Measurements from ENCODE around the gene THOC7.

THOC7 gene

GRCh38 chr3:63845215-63845614 is 18.4 kb downstream of the THOC7 start:
- Histone ChIP-seq H3K27me3 (ENCODE audit: low read depth) (no peaks in the 10 kb centered on the region), H3K36me3 (replicated peaks) (no peaks in the 10 kb centered on the region), H3K9me3 (no peaks in the 10 kb centered on the region), H3K4me3 (no peak overlapping the region), H3K4me1 (0 out of 2 replicates have a peak, but pooled peaks cover 3% of the 10 kb centered on the region)
- no peak for DNase-seq (ENCODE audit: low spot score in 2 of 2)
- in situ Hi-C loops (cut with MboI; ENCODE audit: low sequenced_read_pairs), result no loop called here

GRCh38 chr3:63842127-63842526 is 21.5 kb downstream of the THOC7 start:
- in situ Hi-C loops (cut with MboI; ENCODE audit: low sequenced_read_pairs), result no loop called here

GRCh38 chr3:63841704-63842103 is 21.9 kb downstream of the THOC7 start:
- in situ Hi-C loops (cut with MboI; ENCODE audit: low sequenced_read_pairs), result no loop called here
- Histone ChIP-seq H3K4me3 (no peak overlapping the region), H3K4me1 (0 out of 2 replicates have a peak, but pooled peaks cover 3% of the 10 kb centered on the region), H3K27me3 (ENCODE audit: low read depth) (no peaks in the 10 kb centered on the region), H3K36me3 (replicated peaks) (no peaks in the 10 kb centered on the region), H3K9me3 (no peaks in the 10 kb centered on the region)
- no peak for DNase-seq (ENCODE audit: low spot score in 2 of 2)

More at GRCh38 chr3:63842127-63842526, 21.5 kb downstream of the THOC7 start:
- DNase-seq (ENCODE audit: low spot score in 2 of 2), result no peak
- H3K27me3 ChIP-seq (ENCODE audit: low read depth), result no peaks in the 10 kb centered on the region
- no peak overlapping the region for H3K4me3 ChIP-seq
- no peaks in the 10 kb centered on the region for H3K36me3 ChIP-seq (replicated peaks)
- 0 out of 2 replicates have a peak, but pooled peaks cover 3% of the 10 kb centered on the region for H3K4me1 ChIP-seq
- no peaks in the 10 kb centered on the region for H3K9me3 ChIP-seq

GRCh38 chr3:63832395-63832794 is 31.2 kb downstream of the THOC7 start:
- in situ Hi-C loops (cut with MboI; ENCODE audit: low sequenced_read_pairs), result no loop called here
- Histone ChIP-seq H3K27me3 (ENCODE audit: low read depth) (no peaks in the 10 kb centered on the region), H3K4me1 (no peaks in the 10 kb centered on the region), H3K36me3 (replicated peaks) (peaks cover 25% of the 10 kb centered on the region), H3K9me3 (no peaks in the 10 kb centered on the region), H3K4me3 (no peak overlapping the region)
- no peak for DNase-seq (ENCODE audit: low spot score in 2 of 2)

- no peak for DNase-seq (ENCODE audit: low spot score in 2 of 2)
- Histone ChIP-seq H3K27me3 (ENCODE audit: low read depth) (no peaks in the 10 kb centered on the region), H3K9me3 (no peaks in the 10 kb centered on the region), H3K4me1 (no peaks in the 10 kb centered on the region), H3K36me3 (replicated peaks) (peaks cover 25% of the 10 kb centered on the region), H3K4me3 (no peak overlapping the region)
- in situ Hi-C loops (cut with MboI; ENCODE audit: low sequenced_read_pairs), result no loop called here
These were observed 33.1 kb downstream of the THOC7 start for GRCh38 chr3:63830526-63830925.

- Histone ChIP-seq H3K4me1 (no peaks in the 10 kb centered on the region), H3K36me3 (replicated peaks) (no peaks in the 10 kb centered on the region; the same call in 1 of the 2 replicates), H3K27me3 (ENCODE audit: low read depth) (no peaks in the 10 kb centered on the region), H3K4me3 (no peak overlapping the region), H3K9me3 (no peaks in the 10 kb centered on the region)
- no peak for DNase-seq (ENCODE audit: low spot score in 2 of 2)
- in situ Hi-C loops (cut with MboI; ENCODE audit: low sequenced_read_pairs), result loop anchor here (25.0 kb wide), 1 partner anchor 1212 kb away; no protein-coding TSS in a partner anchor
These were observed 39.3 kb downstream of the THOC7 start for GRCh38 chr3:63824309-63824708.

- Histone ChIP-seq H3K4me3 (no peak within 1 kb of the TSS), H3K4me1 (peaks cover 4% of the 10 kb centered on the region), H3K27me3 (ENCODE audit: low read depth) (no peaks in the 10 kb centered on the region), H3K9me3 (no peaks in the 10 kb centered on the region), H3K36me3 (replicated peaks) (no peaks in the 10 kb centered on the region)
- no peak for DNase-seq (ENCODE audit: low spot score in 2 of 2)
- in situ Hi-C loops (cut with MboI; ENCODE audit: low sequenced_read_pairs), result loop anchor here (5.0 to 25.0 kb wide), 2 partner anchors 467 to 1207 kb away; no protein-coding TSS in a partner anchor
These were observed 44.5 kb downstream of the THOC7 start, which contains the start of gene C3orf49 for GRCh38 chr3:63819151-63819398. Gene C3orf49, plus strand, starts transcription at chr3:63819299. Its CDS starts 173 bp downstream, at chr3:63819472.

- in situ Hi-C loops (cut with MboI; ENCODE audit: low sequenced_read_pairs), result loop anchor here (5.0 to 25.0 kb wide), 2 partner anchors 466 to 1206 kb away; no protein-coding TSS in a partner anchor
- Histone ChIP-seq H3K4me3 (no peak overlapping the region), H3K27me3 (ENCODE audit: low read depth) (no peaks in the 10 kb centered on the region), H3K4me1 (peaks cover 4% of the 10 kb centered on the region), H3K36me3 (replicated peaks) (no peaks in the 10 kb centered on the region), H3K9me3 (no peaks in the 10 kb centered on the region)
- DNase-seq (ENCODE audit: low spot score in 2 of 2), result peak; percentile 59 to 71
These were observed 45.1 kb downstream of the THOC7 start for GRCh38 chr3:63818282-63819150.

- in situ Hi-C loops (cut with MboI; ENCODE audit: low sequenced_read_pairs), result loop anchor here (5.0 to 25.0 kb wide), 2 partner anchors 465 to 1205 kb away; no protein-coding TSS in a partner anchor
- Histone ChIP-seq H3K36me3 (replicated peaks) (no peaks in the 10 kb centered on the region), H3K4me1 (peaks cover 4% of the 10 kb centered on the region), H3K4me3 (no peak overlapping the region), H3K9me3 (no peaks in the 10 kb centered on the region), H3K27me3 (ENCODE audit: low read depth) (no peaks in the 10 kb centered on the region)
- DNase-seq (ENCODE audit: low spot score in 2 of 2), result no peak
These were observed 46.4 kb downstream of the THOC7 start for GRCh38 chr3:63817225-63817624.

GRCh38 chr3:63814237-63814636 is 49.4 kb downstream of the THOC7 start:
- DNase-seq (ENCODE audit: low spot score in 2 of 2), result peak; percentile 34 to 69
- Histone ChIP-seq H3K4me3 (no peak overlapping the region), H3K27me3 (ENCODE audit: low read depth) (no peaks in the 10 kb centered on the region), H3K4me1 (peaks cover 4% of the 10 kb centered on the region), H3K36me3 (replicated peaks) (no peaks in the 10 kb centered on the region), H3K9me3 (no peaks in the 10 kb centered on the region)
- in situ Hi-C loops (cut with MboI; ENCODE audit: low sequenced_read_pairs), result loop anchor here (25.0 kb wide), 1 partner anchor 1202 kb away; no protein-coding TSS in a partner anchor

GRCh38 chr3:63809607-63810006 is 54.0 kb downstream of the THOC7 start:
- Histone ChIP-seq H3K9me3 (no peaks in the 10 kb centered on the region), H3K36me3 (replicated peaks) (no peaks in the 10 kb centered on the region), H3K27me3 (ENCODE audit: low read depth) (no peaks in the 10 kb centered on the region), H3K4me3 (no peak overlapping the region), H3K4me1 (peaks cover 3% of the 10 kb centered on the region)
- in situ Hi-C loops (cut with MboI; ENCODE audit: low sequenced_read_pairs), result loop anchor here (25.0 kb wide), 1 partner anchor 1197 kb away; no protein-coding TSS in a partner anchor
- no peak for DNase-seq (ENCODE audit: low spot score in 2 of 2)

- Histone ChIP-seq H3K36me3 (replicated peaks) (no peaks in the 10 kb centered on the region), H3K4me1 (no peaks in the 10 kb centered on the region), H3K4me3 (no peak overlapping the region), H3K27me3 (ENCODE audit: low read depth) (no peaks in the 10 kb centered on the region), H3K9me3 (no peaks in the 10 kb centered on the region)
- no peak for DNase-seq (ENCODE audit: low spot score in 2 of 2)
- in situ Hi-C loops (cut with MboI; ENCODE audit: low sequenced_read_pairs), result loop anchor here (25.0 kb wide), 1 partner anchor 1196 kb away; no protein-coding TSS in a partner anchor
These were observed 55.0 kb downstream of the THOC7 start for GRCh38 chr3:63808633-63809032.

GRCh38 chr3:63807961-63808565 is 55.5 kb downstream of the THOC7 start:
- H3K4me1 ChIP-seq, result no peaks in the 10 kb centered on the region
- H3K27me3 ChIP-seq (ENCODE audit: low read depth), result no peaks in the 10 kb centered on the region
- no peak for DNase-seq (ENCODE audit: low spot score in 2 of 2)
- in situ Hi-C loops (cut with MboI; ENCODE audit: low sequenced_read_pairs), result loop anchor here (25.0 kb wide), 1 partner anchor 1196 kb away; no protein-coding TSS in a partner anchor
- H3K4me3 ChIP-seq, result no peak overlapping the region
- H3K36me3 ChIP-seq (replicated peaks), result no peaks in the 10 kb centered on the region
- no peaks in the 10 kb centered on the region for H3K9me3 ChIP-seq

- in situ Hi-C loops (cut with MboI; ENCODE audit: low sequenced_read_pairs), result loop anchor here (25.0 kb wide), 1 partner anchor 1192 kb away; no protein-coding TSS in a partner anchor
- H3K36me3 ChIP-seq (replicated peaks), result no peaks in the 10 kb centered on the region
- peaks cover 4% of the 10 kb centered on the region; the same call in 1 of the 2 replicates for H3K27me3 ChIP-seq (ENCODE audit: low read depth)
- DNase-seq (ENCODE audit: low spot score in 2 of 2), result no peak
- no peaks in the 10 kb centered on the region for H3K9me3 ChIP-seq
- no peak overlapping the region for H3K4me3 ChIP-seq
- H3K4me1 ChIP-seq, result no peaks in the 10 kb centered on the region
These were observed 59.7 kb downstream of the THOC7 start for GRCh38 chr3:63803911-63804310.
